H1 (cell line): Measurements from ENCODE around the gene USP3.
A peak's percentile ranks its signal among the peaks of the same experiment; 100 is the strongest.

Source experiments
- EP300 ChIP-seq, 2 experiments: IDR thresholded peaks; 1 replicate in 1 of 2; 2 replicates in 1 of 2; pipeline ENCODE4 v1.6.1; 2011 to 2012; ENCODE audit warnings: low read depth in 2 of 2, low read length in 2 of 2, mild to moderate bottlenecking in 2 of 2, borderline replicate concordance in 1 of 2, inconsistent platforms in 1 of 2, moderate library complexity in 1 of 2
- EZH2 ChIP-seq: fragments of 200-600 bp; sonication (generic); IDR thresholded peaks from 2 replicates; pipeline ENCODE4 v1.7.1; 2012; ENCODE audit warnings: low read depth, mild to moderate bottlenecking, moderate library complexity, low read length, inconsistent platforms; ENCODE audit not compliant: severe bottlenecking
- GABPA ChIP-seq: IDR thresholded peaks from 2 replicates; pipeline ENCODE4 v1.6.1; 2011; ENCODE audit warnings: mild to moderate bottlenecking, low read length, moderate library complexity, borderline replicate concordance; ENCODE audit not compliant: insufficient read depth
- MAFK ChIP-seq: IDR thresholded peaks from 2 replicates; pipeline ENCODE4 v1.6.1; 2012; ENCODE audit warnings: low read depth, mild to moderate bottlenecking, improper control_type of control experiment, low read length
- POLR2A ChIP-seq, 2 experiments: IDR thresholded peaks; 1 replicate in 1 of 2; 2 replicates in 1 of 2; pipeline ENCODE4 v1.6.1; 2011; ENCODE audit warnings: low read depth in 2 of 2, low read length in 2 of 2, mild to moderate bottlenecking in 2 of 2; ENCODE audit errors: control extremely low read depth in 1 of 2
- SP2 ChIP-seq: IDR thresholded peaks from 2 replicates; pipeline ENCODE4 v1.6.1; 2012; ENCODE audit warnings: mild to moderate bottlenecking, low read length, inconsistent platforms
- TF ChIP-seq, protein P1 (sequence below), 3 experiments: IDR thresholded peaks; 1 replicate in 2 of 3; 2 replicates in 1 of 3; pipeline versions ENCODE4 v1.5.1 to v1.6.1; 2011; ENCODE audit warnings: low read length in 3 of 3, mild to moderate bottlenecking in 3 of 3, inconsistent platforms in 2 of 3, low read depth in 1 of 3, moderate library complexity in 1 of 3; ENCODE audit not compliant: insufficient read depth in 1 of 3; ENCODE audit errors: control extremely low read depth in 1 of 3

DNA sequence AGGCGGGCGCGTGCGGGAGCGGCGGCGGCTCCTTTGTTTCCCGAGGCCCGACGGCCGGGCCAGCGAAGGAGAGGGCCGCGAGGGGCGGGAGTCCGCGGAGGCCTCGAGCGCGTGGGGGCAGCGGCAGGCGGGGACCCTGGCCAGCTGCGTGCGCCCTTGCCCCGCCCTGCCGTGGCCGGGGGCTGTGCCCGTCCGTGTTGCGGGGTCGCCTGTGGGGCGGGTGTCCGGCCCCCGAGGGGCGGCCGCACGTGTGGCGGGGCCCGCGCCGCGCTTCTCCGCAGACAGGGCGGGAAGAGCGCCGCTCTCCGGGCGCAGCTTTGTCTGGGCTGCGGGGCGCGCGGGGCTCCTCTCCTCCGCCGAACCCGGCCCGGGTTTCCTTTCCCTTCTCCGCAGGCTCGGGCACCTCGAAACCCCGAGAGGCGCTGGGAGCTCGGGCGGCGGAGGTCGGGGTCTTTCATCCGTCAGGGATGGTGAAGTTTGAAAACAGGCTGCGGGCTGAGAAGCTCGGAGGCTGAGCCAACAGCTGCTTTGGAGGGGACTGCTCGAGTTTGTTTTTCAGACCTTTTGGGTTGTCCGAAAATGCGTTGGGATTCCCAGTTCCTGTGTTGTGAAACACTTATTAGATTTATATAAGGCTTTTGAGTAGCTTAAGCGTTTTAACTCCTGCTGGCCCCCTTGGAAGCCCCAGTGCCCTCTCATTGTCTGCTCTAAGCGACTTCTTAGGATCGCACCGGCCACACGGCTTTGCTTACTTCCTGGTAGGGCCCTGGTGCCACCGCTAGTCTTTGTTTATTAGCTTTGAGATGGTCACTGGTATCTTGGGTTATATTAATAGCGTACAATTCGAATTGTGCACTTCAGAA, 817 bp downstream of the USP3 start:
- TF ChIP-seq POLR2A (IDR thresholded peaks at IDR 0.05; ENCODE audit: control extremely low read depth in 1 of 2, low read depth in 2 of 2, low read length in 2 of 2) (no peak), MAFK (no peak), GABPA (no peak), SP2 (no peak), EZH2 (peak; percentile 57), EP300 (IDR thresholded peaks at IDR 0.05; ENCODE audit: borderline replicate concordance in 1 of 2, low read depth in 2 of 2, low read length in 2 of 2) (no peak)
- TF ChIP-seq, protein P1, sequence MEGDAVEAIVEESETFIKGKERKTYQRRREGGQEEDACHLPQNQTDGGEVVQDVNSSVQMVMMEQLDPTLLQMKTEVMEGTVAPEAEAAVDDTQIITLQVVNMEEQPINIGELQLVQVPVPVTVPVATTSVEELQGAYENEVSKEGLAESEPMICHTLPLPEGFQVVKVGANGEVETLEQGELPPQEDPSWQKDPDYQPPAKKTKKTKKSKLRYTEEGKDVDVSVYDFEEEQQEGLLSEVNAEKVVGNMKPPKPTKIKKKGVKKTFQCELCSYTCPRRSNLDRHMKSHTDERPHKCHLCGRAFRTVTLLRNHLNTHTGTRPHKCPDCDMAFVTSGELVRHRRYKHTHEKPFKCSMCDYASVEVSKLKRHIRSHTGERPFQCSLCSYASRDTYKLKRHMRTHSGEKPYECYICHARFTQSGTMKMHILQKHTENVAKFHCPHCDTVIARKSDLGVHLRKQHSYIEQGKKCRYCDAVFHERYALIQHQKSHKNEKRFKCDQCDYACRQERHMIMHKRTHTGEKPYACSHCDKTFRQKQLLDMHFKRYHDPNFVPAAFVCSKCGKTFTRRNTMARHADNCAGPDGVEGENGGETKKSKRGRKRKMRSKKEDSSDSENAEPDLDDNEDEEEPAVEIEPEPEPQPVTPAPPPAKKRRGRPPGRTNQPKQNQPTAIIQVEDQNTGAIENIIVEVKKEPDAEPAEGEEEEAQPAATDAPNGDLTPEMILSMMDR (IDR thresholded peaks at IDR 0.05; ENCODE audit: control extremely low read depth in 1 of 3, insufficient read depth in 1 of 3, low read depth in 1 of 3, low read length in 3 of 3), result peak in 1 of 3 experiments; percentile 18; a peak in 1 of 4 replicates
